ENCODE results near the gene GOLGA6L2.

DNA sequence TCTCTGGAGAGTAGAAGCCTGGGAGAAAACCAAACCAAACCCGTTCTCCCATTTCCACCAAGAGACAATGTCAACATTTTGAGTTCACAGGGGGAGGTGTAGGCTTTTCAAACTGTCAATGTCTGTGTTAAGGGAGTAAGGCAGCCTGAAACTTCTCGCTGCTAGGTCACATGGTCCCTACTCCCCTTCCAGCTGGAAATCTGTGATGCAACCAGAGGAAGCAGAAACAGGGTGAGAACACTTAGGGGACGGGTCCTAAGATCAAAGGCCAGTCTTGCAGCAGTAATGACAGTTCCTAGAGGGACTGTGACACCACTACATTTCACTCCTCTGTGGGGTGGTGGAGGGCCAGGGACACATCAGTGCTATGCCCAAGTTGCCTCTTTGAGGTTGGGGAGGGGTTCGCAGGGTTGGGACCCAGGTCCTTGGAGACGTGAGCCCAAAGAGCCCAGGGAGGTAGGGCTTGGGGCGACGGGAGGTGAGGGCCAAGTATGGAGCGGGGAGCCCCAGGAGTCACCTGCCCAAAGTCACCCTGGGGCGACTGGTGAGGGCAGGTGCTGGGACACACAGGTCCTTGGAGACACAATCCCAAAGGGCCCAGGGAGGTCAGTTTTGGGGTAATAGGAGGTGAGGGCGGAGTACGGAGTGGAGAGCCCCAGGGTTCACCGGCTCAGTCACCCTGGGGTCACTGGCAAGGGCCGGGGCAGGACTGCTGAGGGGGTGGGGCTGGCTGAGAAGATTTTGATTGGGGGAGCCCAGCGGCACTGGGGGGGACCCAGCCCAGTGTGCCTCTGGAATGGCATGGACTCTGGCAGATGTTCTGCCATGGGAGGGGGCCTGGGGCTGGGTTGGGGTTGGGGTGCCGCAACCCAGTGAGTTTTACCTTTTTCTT lies 582 bp downstream of the GOLGA6L2 start:
- TF ChIP-seq, protein P1, sequence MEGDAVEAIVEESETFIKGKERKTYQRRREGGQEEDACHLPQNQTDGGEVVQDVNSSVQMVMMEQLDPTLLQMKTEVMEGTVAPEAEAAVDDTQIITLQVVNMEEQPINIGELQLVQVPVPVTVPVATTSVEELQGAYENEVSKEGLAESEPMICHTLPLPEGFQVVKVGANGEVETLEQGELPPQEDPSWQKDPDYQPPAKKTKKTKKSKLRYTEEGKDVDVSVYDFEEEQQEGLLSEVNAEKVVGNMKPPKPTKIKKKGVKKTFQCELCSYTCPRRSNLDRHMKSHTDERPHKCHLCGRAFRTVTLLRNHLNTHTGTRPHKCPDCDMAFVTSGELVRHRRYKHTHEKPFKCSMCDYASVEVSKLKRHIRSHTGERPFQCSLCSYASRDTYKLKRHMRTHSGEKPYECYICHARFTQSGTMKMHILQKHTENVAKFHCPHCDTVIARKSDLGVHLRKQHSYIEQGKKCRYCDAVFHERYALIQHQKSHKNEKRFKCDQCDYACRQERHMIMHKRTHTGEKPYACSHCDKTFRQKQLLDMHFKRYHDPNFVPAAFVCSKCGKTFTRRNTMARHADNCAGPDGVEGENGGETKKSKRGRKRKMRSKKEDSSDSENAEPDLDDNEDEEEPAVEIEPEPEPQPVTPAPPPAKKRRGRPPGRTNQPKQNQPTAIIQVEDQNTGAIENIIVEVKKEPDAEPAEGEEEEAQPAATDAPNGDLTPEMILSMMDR (IDR thresholded peaks at IDR 0.05; ENCODE audit: low read length) = no peak
- TF ChIP-seq EZH2phosphoT487 (IDR thresholded peaks at IDR 0.05; ENCODE audit: low read length) = no peak
- TF ChIP-seq EZH2 (optimal IDR thresholded peaks at IDR 0.05; ENCODE audit: low read depth, low read length) = no peak

All from MM.1S (cell line).